K562 (cell line): ENCODE data around the gene PRPF6.

Experiments
- STAT6 ChIP-seq: sonication (generic); formaldehyde crosslinking; IDR thresholded peaks from 2 replicates; pipeline ENCODE4 v1.8.1; 2023; ENCODE audit warnings: mild to moderate bottlenecking, missing genetic modification reagents
- THRA ChIP-seq: fragments of 450-650 bp; IDR thresholded peaks from 2 replicates; pipeline ENCODE4 v1.6.1; 2017; ENCODE audit warnings: mild to moderate bottlenecking, moderate library complexity

GRCh38 chr20:64047968-64048401, 67.1 kb downstream of the PRPF6 start:
- TF ChIP-seq THRA (no peak), STAT6 (CRISPR knock-in tag) (no peak)
